Adrenal gland (tissue), 12 donors: ENCODE data around the gene BABAM2. TPM values are rescaled to one million over a fixed set of nuclear protein-coding genes. Genes with fewer than 3 reads are reported as not detected.

Experiments
- DNase-seq, 7 donors: peaks; one replicate each; pipeline ENCODE4 v3.0.0-alpha.2; 2019 to 2020
- H3K27ac ChIP-seq, 5 donors: fragments of 200-600 bp; sonication (generic) in 4 of 5; 1 replicate in 3 of 5; 2 replicates in 2 of 5; pipeline versions ENCODE4 v1.5.1 to v1.8.0; 2016 to 2020; ENCODE audit warnings: mild to moderate bottlenecking in 1 of 5
- H3K27me3 ChIP-seq: fragments of 200-600 bp; 2 replicates; pipeline ENCODE4 v1.8.0; 2021
- H3K36me3 ChIP-seq, 2 donors: fragments of 200-600 bp; replicated peaks in 1 of 2; 1 replicate in 1 of 2; 2 replicates in 1 of 2; pipeline versions ENCODE4 v1.5.1 to v1.8.0; 2018 to 2022
- H3K4me1 ChIP-seq, 2 donors: fragments of 200-600 bp; replicated peaks in 1 of 2; 1 replicate in 1 of 2; 2 replicates in 1 of 2; pipeline versions ENCODE4 v1.5.1 to v1.8.0; 2018 to 2021
- H3K4me3 ChIP-seq, 4 donors: fragments of 200-600 bp; sonication (generic) in 3 of 4; one replicate each; pipeline ENCODE4 v1.5.1; 2016 to 2018
- H3K9me3 ChIP-seq, 3 donors: fragments of 200-600 bp; sonication (generic) in 1 of 3; replicated peaks in 1 of 3; 1 replicate in 2 of 3; 2 replicates in 1 of 3; pipeline versions ENCODE4 v1.5.1 to v1.8.0; 2016 to 2021
- POLR2A ChIP-seq, 2 donors: fragments of 450-650 bp; IDR thresholded peaks; one replicate each; pipeline ENCODE4 v1.6.1; 2017; ENCODE audit warnings: antibody characterized with exemption in 2 of 2, mild to moderate bottlenecking in 2 of 2, moderate library complexity in 1 of 2
- WGBS, 4 donors: extraction: QIAGEN DNeasy Blood & Tissue Kit in 2 of 4; methylation state at CpG; one replicate each; pipeline versions ENCODE4 v1.1.5 to v1.1.7; 2013 to 2017; 5-methylcytosine and 5-hydroxymethylcytosine counted together
- intact Hi-C, 2 donors: fragments of 100-400 bp; cut with DNase I; formaldehyde crosslinking; loops; one replicate each; pipeline versions ENCODE4 v1.14.1 to v1.15.0; 2022 to 2023
- polyA plus RNA-seq, 3 donors: library from polyadenylated mRNA; stranded (reverse); fragments of 200-250 nt in 2 of 3; fragments of 350-450 nt in 1 of 3; fragmentation: Illumina TruSeq in 1 of 3; extraction: RNeasy Lipid Tissue Mini Kit (QIAGEN cat#74804) in 1 of 3; gene quantifications; one replicate each; pipeline ENCODE4 v1.2.3, GENCODE V29; 2013 to 2014
- total RNA-seq, 9 donors: library from RNA; depleted of rRNA in 4 of 9; stranded (reverse); fragments of >200 nt in 4 of 9; fragments of 120-200 nt in 1 of 9; fragmentation: NEBNext Ultra II Directional in 1 of 9; extraction: Animal tissue kit (Norgen Biotek cat#: 25700) in 1 of 9; gene quantifications; one replicate each; pipeline versions ENCODE4 v1.1.0 to v1.2.4, GENCODE V29; 2013 to 2023
- TF ChIP-seq, protein P1 (sequence below), 6 experiments: fragments of 450-650 bp in 4 of 6; fragments of 200-600 bp in 2 of 6; sonication (generic) in 1 of 6; IDR thresholded peaks; 1 replicate in 5 of 6; 2 replicates in 1 of 6; pipeline versions ENCODE4 v1.5.1 to v1.8.0; 2016 to 2021; ENCODE audit warnings: antibody characterized with exemption in 6 of 6, mild to moderate bottlenecking in 2 of 6, moderate library complexity in 1 of 6
- donor health status: healthy with polysubstance abuse.
- donor health status: Bipolar disorder and iron deficiency.
- donor health status: DM: yes; HTN: yes; CAD: no.
- donor health status: DM: no; HTN: no; CAD: no.
- donor health status: DM: no; HTN: no; CAD: no.
- donor health status: DM: yes; HTN: yes; CAD: no.

BABAM2 gene
- total and polyA plus RNA-seq, 12 donors, result 88.2 to 925 (median 357) TPM

GRCh38 chr2:28202719-28203118 lies 312.2 kb downstream of the BABAM2 start:
- H3K27ac ChIP-seq, result no peak overlapping the region
- no peak for DNase-seq
- intact Hi-C loops, result no loop called here
- no peaks in the 10 kb centered on the region for H3K36me3 ChIP-seq
- no peaks in the 10 kb centered on the region for H3K9me3 ChIP-seq
- no peak overlapping the region for H3K4me3 ChIP-seq
- H3K4me1 ChIP-seq, result peaks cover 0 to 13% of the 10 kb centered on the region in 2 donors
- 58 to 82% (median 77%) methylated on average over 3 of the region's 3 CpGs for WGBS, 4 donors
- H3K27me3 ChIP-seq, result no peaks in the 10 kb centered on the region
- TF ChIP-seq, protein P1, sequence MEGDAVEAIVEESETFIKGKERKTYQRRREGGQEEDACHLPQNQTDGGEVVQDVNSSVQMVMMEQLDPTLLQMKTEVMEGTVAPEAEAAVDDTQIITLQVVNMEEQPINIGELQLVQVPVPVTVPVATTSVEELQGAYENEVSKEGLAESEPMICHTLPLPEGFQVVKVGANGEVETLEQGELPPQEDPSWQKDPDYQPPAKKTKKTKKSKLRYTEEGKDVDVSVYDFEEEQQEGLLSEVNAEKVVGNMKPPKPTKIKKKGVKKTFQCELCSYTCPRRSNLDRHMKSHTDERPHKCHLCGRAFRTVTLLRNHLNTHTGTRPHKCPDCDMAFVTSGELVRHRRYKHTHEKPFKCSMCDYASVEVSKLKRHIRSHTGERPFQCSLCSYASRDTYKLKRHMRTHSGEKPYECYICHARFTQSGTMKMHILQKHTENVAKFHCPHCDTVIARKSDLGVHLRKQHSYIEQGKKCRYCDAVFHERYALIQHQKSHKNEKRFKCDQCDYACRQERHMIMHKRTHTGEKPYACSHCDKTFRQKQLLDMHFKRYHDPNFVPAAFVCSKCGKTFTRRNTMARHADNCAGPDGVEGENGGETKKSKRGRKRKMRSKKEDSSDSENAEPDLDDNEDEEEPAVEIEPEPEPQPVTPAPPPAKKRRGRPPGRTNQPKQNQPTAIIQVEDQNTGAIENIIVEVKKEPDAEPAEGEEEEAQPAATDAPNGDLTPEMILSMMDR (IDR thresholded peaks at IDR 0.05), result no peak
- no peak for TF ChIP-seq POLR2A (IDR thresholded peaks at IDR 0.05)

DNA sequence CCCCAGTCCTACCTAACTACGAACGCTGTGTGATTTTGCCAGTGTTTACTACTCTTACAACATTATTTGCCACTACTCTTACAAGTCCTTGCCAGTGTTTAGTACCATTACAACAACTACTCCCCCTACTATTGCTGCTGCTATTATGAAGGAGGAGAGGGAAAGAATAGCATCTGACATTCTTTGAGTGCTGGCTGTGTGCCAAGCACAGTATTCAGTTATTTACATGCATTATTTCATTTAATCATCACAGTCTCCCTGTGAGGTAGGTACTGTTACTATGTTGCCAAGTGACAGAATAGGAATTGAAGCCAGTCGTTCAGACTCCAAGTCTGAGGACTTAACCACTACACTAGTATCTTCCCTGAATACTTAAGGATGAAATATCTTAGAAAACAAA lies 316.2 kb downstream of the BABAM2 start:
- TF ChIP-seq, protein P1 (IDR thresholded peaks at IDR 0.05), result no peak
- TF ChIP-seq POLR2A (IDR thresholded peaks at IDR 0.05), result no peak
- H3K27me3 ChIP-seq, result no peaks in the 10 kb centered on the region
- no peaks in the 10 kb centered on the region for H3K36me3 ChIP-seq
- DNase-seq, result no peak
- no peaks in the 10 kb centered on the region for H3K9me3 ChIP-seq
- H3K4me3 ChIP-seq, result no peak overlapping the region
- peaks cover 0 to 13% of the 10 kb centered on the region in 2 donors for H3K4me1 ChIP-seq
- no peak overlapping the region for H3K27ac ChIP-seq
- intact Hi-C loops, result no loop called here
- 85 to 89% (median 87%) methylated on average over 3 of the region's 3 CpGs for WGBS, 4 donors

DNA sequence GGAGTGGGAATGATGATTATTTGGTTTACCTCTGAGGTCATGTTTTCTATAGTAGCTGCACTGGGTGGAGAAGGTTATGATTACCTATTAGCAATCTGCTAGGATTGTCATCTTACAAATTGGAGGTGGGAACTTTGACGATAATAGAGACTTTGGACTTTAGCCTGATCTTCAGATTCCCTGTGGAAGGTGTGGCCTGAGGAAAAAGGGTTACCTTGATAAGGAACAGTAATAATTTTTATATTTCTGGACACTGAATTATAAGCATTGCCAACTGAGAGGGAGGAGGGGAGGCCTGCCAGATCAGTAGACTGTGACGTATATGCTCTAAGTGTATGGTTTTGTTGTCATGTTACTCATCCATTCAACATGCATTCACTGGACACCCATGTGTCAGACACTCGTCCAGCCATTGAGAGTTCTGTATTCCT lies 318.7 kb downstream of the BABAM2 start:
- WGBS, 4 donors, result 87 to 89% (median 88%) methylated on average over 3 of the region's 3 CpGs
- intact Hi-C loops, result no loop called here
- no peak for DNase-seq
- no peaks in the 10 kb centered on the region for H3K27me3 ChIP-seq
- H3K9me3 ChIP-seq, result no peaks in the 10 kb centered on the region
- H3K36me3 ChIP-seq, result no peaks in the 10 kb centered on the region
- H3K4me3 ChIP-seq, result no peak overlapping the region
- no peak for TF ChIP-seq POLR2A (IDR thresholded peaks at IDR 0.05)
- TF ChIP-seq, protein P1 (IDR thresholded peaks at IDR 0.05), result no peak
- H3K27ac ChIP-seq, result no peak overlapping the region
- H3K4me1 ChIP-seq, result peaks cover 0 to 1% of the 10 kb centered on the region in 2 donors

DNA sequence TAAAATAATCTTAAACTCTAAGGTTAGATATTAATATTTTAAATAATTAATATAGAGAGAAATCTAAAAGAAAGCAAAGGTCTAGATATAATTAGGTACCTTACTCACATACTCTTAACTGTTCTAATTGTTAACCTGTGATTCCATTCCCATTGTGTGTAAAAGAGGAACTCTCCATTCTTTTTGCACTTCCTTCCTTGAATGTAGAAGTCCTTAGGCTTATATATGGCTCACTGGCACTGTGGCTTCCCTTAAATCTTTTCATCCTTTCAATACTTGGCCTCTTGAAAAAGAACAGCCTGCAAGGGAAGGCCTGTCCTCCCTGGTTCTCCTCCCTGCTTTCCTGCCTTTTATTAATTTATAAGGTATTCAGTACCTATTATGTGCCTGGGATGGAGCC lies 319.3 kb downstream of the BABAM2 start:
- Histone ChIP-seq H3K36me3 (no peaks in the 10 kb centered on the region), H3K4me3 (no peak overlapping the region), H3K27ac (no peak overlapping the region), H3K27me3 (no peaks in the 10 kb centered on the region), H3K4me1 (no peaks in the 10 kb centered on the region), H3K9me3 (no peaks in the 10 kb centered on the region)
- TF ChIP-seq, protein P1 (IDR thresholded peaks at IDR 0.05), result no peak
- no peak for TF ChIP-seq POLR2A (IDR thresholded peaks at IDR 0.05)
- intact Hi-C loops, result no loop called here
- DNase-seq, result no peak
